Neural cell (in vitro differentiated cells): ENCODE data around the gene CYP2W1.

ENCODE experiments used
- EP300 ChIP-seq: fragments of 450-650 bp; conservative IDR thresholded peaks from 2 replicates; pipeline ENCODE4 v1.6.1; 2014; ENCODE audit warnings: antibody characterized with exemption, mild to moderate bottlenecking, moderate library complexity; ENCODE audit not compliant: poor library complexity, severe bottlenecking
- TF ChIP-seq, protein P1 (sequence below): fragments of 450-650 bp; IDR thresholded peaks from 2 replicates; pipeline ENCODE4 v1.5.1; 2014; ENCODE audit warnings: antibody characterized with exemption, mild to moderate bottlenecking, moderate library complexity; ENCODE audit not compliant: poor library complexity, severe bottlenecking

DNA sequence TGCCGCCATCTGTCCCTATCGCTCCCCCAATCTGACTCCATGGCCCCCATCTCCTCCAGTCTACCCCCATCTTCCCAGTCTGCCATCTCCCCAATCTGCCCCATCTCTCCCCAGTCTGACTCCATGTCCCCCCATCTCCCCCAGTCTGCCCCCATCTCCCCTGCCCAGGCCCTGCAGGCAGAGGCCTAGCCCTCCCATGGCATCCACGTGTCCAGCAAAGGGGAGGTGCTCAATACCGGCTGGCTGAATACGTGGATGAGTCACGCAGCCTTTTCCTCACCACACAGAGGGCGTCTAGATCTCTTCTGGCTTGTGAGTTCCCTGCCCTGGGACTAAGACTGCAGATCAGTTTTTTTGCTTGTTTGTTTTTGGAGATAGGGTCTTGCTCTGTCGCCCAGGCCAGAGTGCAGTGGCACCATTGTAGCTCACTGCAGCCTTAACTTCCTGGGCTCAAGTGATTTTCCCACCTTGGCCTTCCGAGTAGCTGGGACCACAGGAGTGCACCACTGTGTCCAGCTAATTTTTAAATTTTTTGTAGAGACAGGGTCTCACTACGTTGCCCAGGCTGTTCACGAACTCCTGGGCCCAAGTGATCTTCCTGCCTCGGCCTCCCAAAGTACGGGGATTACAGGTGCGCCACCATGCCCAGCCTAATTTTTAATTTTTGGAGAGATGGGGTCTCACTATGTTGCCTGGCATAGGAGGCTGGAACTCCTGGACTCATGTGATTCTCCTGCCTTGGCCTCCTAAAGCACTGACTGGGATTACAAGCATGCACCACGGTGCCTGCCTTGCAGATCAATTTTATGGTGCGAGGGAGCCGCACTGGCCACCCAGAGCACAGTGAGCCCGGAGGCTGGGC, 46.0 kb downstream of the CYP2W1 start:
- TF ChIP-seq, protein P1, sequence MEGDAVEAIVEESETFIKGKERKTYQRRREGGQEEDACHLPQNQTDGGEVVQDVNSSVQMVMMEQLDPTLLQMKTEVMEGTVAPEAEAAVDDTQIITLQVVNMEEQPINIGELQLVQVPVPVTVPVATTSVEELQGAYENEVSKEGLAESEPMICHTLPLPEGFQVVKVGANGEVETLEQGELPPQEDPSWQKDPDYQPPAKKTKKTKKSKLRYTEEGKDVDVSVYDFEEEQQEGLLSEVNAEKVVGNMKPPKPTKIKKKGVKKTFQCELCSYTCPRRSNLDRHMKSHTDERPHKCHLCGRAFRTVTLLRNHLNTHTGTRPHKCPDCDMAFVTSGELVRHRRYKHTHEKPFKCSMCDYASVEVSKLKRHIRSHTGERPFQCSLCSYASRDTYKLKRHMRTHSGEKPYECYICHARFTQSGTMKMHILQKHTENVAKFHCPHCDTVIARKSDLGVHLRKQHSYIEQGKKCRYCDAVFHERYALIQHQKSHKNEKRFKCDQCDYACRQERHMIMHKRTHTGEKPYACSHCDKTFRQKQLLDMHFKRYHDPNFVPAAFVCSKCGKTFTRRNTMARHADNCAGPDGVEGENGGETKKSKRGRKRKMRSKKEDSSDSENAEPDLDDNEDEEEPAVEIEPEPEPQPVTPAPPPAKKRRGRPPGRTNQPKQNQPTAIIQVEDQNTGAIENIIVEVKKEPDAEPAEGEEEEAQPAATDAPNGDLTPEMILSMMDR: no peak
- no peak for TF ChIP-seq EP300
